Skin of body (tissue), 2 donors: ENCODE measurements around the gene DPP10. TPM values are rescaled to one million over a fixed set of nuclear protein-coding genes. Genes with fewer than 3 reads are reported as not detected.
A peak's percentile ranks its signal among the peaks of the same experiment; 100 is the strongest.

Experiments used
- DNase-seq: peaks from one replicate; lab custom pipeline; 2025; lab: John Stamatoyannopoulos, UW
- total RNA-seq: library from RNA; depleted of rRNA; stranded (reverse); fragments of >200 nt; gene quantifications from one replicate; pipeline ENCODE4 v1.2.3, GENCODE V29; 2014

The DPP10 gene
- total RNA-seq, 1 donor from 2014 or later = 1.1 TPM

DNA sequence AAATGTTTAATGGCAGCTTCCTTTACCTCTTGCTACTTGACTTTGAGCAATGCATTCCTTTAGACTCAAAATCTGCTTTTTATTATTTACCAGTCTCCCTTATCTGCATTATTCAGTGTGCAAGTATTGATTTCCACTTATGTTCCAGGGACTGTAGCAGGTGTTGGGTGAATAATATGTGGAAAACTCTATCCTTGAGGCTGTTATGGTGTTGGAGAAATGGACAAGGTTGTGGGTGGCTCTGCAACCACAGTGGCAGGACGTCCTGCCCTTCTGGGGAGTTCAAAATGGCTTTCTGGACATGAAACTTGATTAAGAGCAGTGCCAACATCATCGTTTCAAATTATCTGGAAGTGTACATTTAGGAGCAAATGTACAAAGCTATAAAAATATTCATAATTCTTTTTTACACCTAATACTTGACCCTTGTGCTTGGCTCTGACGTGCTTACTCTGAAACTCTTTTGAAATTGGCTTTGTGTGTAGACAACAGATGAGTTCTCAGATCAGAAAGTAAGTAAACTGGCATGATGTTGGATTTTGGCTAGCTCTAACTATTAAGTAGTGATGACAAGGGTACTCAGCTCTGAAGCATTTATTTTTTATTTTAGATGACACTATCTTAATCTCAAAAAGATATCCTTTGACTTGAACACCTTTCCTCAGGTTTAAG is 766.2 kb downstream of the DPP10 start:
- no peak for DNase-seq

DNA sequence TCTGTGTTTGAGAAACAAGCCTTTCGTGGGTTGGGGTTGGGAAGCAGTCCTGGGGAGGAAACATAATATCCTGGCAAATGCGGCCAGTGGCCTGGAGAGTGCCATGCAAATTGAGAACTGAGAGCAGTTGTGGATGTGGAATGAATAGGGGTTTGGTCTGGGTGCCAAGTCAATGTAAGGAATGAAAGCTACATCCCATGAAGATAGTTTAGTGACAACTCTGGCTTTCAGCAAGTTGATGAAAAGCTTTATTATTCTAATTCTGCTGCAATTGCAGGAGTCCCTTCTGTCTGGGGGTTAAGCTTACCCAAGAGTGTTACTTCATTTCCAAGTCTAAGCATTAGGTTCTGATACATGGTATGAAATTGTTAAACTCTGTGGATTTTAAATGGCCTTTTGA is 771.6 kb downstream of the DPP10 start:
- no peak for DNase-seq

- no peak for DNase-seq
Measured at GRCh38 chr2:115219296-115219695, 776.9 kb downstream of the DPP10 start.

- no peak for DNase-seq
Measured at GRCh38 chr2:115234186-115234585, 791.7 kb downstream of the DPP10 start.

DNA sequence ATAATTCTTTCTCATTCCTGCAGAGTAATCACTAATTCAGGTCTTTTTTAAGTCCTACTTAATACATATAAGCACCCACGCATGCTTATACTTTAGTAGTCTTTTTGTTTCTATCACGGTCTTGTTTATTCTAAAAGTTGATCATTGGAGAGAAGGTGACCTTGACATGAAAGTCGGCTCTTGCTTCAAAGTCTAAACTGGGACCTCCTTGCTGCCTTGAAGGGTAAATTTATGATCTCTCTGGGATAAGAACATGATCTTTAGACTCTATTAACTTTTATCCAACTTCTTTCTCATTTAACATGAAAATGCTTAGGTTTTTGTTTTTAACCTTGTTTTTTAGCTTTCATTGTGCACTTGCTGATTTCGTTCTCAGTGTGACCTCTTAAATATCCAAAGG is 792.3 kb downstream of the DPP10 start:
- DNase-seq = no peak

- DNase-seq = no peak
Measured at GRCh38 chr2:115248066-115248465, 805.6 kb downstream of the DPP10 start.

- DNase-seq = no peak
Measured at GRCh38 chr2:115277366-115277765, 834.9 kb downstream of the DPP10 start.

DNA sequence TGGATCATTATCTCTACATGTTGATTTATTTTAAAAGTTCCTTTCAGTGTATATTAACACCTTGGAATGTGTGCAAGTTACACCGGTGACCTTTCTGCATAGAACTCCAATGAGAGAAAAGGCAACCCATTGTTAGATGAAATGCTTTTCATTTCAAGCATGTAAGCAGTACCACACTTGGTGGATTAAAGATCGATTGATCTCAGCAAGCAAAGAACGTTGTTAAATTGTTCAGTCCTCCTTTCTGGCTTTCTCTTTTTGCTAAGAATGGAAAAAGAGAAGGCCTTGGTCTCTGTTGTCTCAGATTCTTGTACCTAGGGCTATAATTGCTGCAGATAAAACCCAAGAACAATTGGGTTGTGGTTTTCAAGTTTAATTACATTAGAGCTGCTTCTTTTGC is 843.0 kb downstream of the DPP10 start:
- no peak for DNase-seq

DNA sequence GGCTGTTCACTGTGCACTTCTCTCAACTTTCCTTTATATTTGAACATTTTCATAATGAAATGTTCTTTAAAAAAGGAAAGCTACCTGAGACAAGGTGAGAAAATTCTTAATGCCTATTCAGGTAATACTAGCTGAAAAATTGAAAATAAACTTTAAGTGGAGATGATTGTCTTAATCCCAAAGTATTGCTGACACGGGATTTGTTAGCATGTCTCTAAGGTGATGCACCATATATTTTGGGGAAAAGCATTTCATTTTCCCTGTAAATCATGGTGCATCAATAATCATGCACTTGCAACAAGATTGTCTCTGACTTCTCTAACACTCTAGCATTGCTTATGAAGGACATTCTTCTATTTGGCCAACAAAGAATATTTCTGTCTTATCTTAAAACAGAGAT is 848.0 kb downstream of the DPP10 start:
- no peak for DNase-seq

DNA sequence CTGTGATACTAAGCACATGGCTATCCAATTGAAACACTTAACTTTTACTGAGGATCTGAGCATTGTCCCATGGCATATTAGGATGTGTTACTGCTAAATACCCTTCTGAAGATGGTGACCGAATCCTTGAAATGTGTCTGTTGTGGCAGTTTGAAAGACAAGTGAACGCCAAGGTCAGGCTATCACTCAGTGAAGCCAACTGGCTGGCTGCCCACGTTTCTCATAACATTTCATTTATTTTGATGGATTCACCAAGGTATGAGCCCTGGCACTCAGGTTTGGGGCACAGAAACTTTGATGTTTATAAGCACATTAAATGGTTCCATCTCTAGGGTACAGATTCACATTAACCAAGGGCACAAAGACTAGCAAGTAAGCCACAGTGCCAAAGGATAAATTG is 850.3 kb downstream of the DPP10 start:
- DNase-seq = no peak

- DNase-seq = no peak
Measured at GRCh38 chr2:115294999-115295398, 852.6 kb downstream of the DPP10 start.

DNA sequence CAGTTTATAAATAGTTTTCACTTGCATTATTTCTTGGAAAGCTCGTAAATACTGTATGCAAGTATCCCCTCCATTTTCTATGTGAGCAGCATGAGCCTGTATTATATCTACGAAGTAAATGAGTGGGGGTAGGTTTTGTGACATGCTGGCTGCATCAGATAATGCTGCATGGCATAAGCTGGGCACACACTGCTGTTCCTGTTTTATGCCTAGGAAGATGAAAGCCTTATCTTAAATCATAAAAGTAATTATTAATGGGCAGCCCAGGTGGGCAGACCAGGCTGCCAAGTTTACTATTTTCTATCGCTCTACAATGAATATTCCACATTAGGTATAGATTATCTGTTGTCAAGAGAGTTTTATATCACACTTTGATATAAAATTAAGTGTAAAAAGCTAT is 854.6 kb downstream of the DPP10 start:
- DNase-seq = no peak

DNA sequence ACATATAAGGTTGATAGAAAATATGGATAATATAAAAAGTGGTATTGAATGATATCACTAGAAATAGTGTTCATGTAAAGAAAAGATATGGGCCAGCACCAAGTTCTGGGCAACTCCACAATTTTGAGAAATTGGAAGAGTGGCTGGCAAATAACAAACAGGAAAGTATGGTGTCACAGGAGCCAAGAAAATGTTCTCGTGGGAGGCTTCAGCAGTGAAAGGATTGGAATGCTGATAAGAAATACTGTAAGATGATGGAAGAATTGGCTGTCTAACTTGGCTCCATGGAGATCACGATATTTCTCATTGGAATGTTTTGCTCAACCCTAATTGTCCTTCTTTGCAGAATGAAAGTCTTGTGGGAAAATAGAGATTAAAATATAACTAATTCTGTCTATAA is 856.8 kb downstream of the DPP10 start:
- no peak for DNase-seq

GRCh38 chr2:115305712-115306111 is 863.3 kb downstream of the DPP10 start:
- DNase-seq = no peak

GRCh38 chr2:115314119-115314518 is 871.7 kb downstream of the DPP10 start:
- DNase-seq = no peak

GRCh38 chr2:115327061-115327460 is 884.6 kb downstream of the DPP10 start:
- DNase-seq = no peak

DNA sequence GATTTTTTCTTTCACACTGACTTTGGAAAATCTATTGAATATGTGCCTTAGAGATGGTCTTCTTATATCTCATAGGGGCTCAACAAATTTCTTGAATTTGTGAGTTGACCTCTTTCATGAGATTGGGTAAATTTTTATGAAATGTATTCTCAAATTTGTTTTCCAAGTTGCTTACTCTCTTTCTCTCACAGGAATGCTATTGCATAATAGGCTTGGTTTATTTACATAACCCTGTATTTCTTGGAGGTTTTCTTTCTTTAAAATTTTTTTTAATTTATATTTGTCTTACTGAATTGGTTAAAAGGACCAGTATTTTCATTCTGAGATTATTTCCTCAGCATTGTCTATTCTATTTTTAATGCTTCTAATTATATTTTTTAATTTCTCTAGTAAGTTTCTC is 917.1 kb downstream of the DPP10 start:
- no peak for DNase-seq

DNA sequence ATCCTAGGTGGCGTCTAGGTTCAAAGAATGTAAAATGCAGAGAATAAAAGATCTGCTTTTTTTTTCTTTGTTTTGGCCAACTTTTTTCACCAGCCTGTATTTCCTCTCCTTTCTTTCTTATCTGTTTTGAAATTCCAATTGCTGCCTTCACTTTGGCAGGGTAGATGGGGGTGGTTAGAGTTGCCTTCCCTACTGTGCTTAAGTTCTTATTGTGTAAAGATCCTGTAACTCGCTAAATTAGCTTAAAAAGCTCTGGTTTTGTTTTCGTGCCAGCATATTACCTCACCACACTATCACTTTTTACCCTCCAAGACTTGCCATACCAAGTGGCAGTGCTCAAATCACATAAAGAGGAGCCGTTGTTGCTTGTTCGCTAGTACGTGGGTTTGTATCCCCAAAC is 921.7 kb downstream of the DPP10 start:
- no peak for DNase-seq

DNA sequence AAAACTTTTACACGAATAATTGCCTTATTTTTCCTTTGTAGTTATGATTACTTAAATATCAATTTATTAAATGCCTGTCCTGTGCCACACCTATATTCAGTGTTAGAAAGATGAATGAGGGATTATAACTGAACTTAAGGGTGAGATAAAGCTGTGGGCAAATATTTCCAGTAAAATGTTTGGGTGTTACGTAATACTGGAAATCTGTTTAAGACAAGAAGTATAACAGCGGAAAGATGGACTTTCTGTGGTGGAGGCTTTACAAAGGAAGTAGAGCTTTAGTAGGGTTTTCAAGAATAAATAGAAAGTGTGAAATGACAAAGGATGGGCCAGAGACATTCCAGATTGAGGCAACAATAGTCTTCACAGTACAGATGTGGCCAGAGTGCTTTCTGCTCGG is 927.0 kb downstream of the DPP10 start:
- no peak for DNase-seq

GRCh38 chr2:115374981-115375380 is 932.5 kb downstream of the DPP10 start:
- DNase-seq = no peak

- DNase-seq = no peak
Measured at GRCh38 chr2:115384399-115384798, 942.0 kb downstream of the DPP10 start.

GRCh38 chr2:115386465-115386864 is 944.0 kb downstream of the DPP10 start:
- peak; percentile 2 for DNase-seq

- DNase-seq = no peak
Measured at GRCh38 chr2:115389024-115389423, 946.6 kb downstream of the DPP10 start.
